GM21360 (cell line): ENCODE measurements around the gene RASGEF1C.

Source experiments
- ATAC-seq: cut with Tn5 transposase; IDR thresholded peaks from one replicate; pipeline ENCODE4 v1.9.1; 2021; ENCODE audit warnings: mild to moderate bottlenecking, moderate library complexity; ENCODE audit not compliant: unreplicated experiment

The RASGEF1C gene

GRCh38 chr5:180161420-180162303, 47.3 kb downstream of the RASGEF1C start:
- no peak for ATAC-seq

GRCh38 chr5:180160789-180161188, 48.2 kb downstream of the RASGEF1C start:
- ATAC-seq: no peak

GRCh38 chr5:180160215-180160614, 48.8 kb downstream of the RASGEF1C start:
- no peak for ATAC-seq

GRCh38 chr5:180159756-180160155, 49.3 kb downstream of the RASGEF1C start:
- no peak for ATAC-seq

GRCh38 chr5:180157866-180158265, 51.1 kb downstream of the RASGEF1C start:
- ATAC-seq: no peak

- no peak for ATAC-seq
Measured at GRCh38 chr5:180156141-180156540, 52.9 kb downstream of the RASGEF1C start.

- no peak for ATAC-seq
Measured at GRCh38 chr5:180155365-180155926, 53.6 kb downstream of the RASGEF1C start.

GRCh38 chr5:180154821-180155364, 54.1 kb downstream of the RASGEF1C start:
- no peak for ATAC-seq

- ATAC-seq: no peak
Measured at GRCh38 chr5:180153991-180154390, 55.0 kb downstream of the RASGEF1C start.

- no peak for ATAC-seq
Measured at GRCh38 chr5:180153099-180153498, 55.9 kb downstream of the RASGEF1C start.

- no peak for ATAC-seq
Measured at GRCh38 chr5:180143656-180144364, 65.2 kb downstream of the RASGEF1C start.

GRCh38 chr5:180142824-180143610, 66.0 kb downstream of the RASGEF1C start:
- ATAC-seq: no peak

- no peak for ATAC-seq
Measured at GRCh38 chr5:180142021-180142765, 66.8 kb downstream of the RASGEF1C start.

- ATAC-seq: no peak
Measured at GRCh38 chr5:180141068-180141660, 67.8 kb downstream of the RASGEF1C start.

- no peak for ATAC-seq
Measured at GRCh38 chr5:180140571-180140970, 68.4 kb downstream of the RASGEF1C start.

- no peak for ATAC-seq
Measured at GRCh38 chr5:180140079-180140554, 68.9 kb downstream of the RASGEF1C start.

- no peak for ATAC-seq
Measured at GRCh38 chr5:180139731-180140055, 69.3 kb downstream of the RASGEF1C start.

GRCh38 chr5:180138976-180139730, 69.9 kb downstream of the RASGEF1C start:
- ATAC-seq: no peak
